H9 (cell line): ENCODE measurements around the gene TRIM59. TPM values are rescaled to one million over a fixed set of nuclear protein-coding genes. Genes with fewer than 3 reads are reported as not detected.
A peak's percentile ranks its signal among the peaks of the same experiment; 100 is the strongest.

Source experiments
- DNase-seq: peaks from one replicate; pipeline ENCODE4 v3.0.0-alpha.2; 2017
- H2AFZ ChIP-seq: one replicate; pipeline ENCODE4 v1.6.1; 2013; ENCODE audit warnings: mild to moderate bottlenecking, low read length, control low read depth, moderate library complexity
- H2AK5ac ChIP-seq: 2 replicates; pipeline ENCODE4 v1.6.1; 2013; ENCODE audit warnings: low read length, control low read depth, mixed read lengths; ENCODE audit not compliant: insufficient read length
- H2BK120ac ChIP-seq: one replicate; pipeline ENCODE4 v1.6.1; 2013; ENCODE audit warnings: low read depth, mild to moderate bottlenecking, low read length, control low read depth, inconsistent platforms; ENCODE audit not compliant: poor library complexity, severe bottlenecking
- H2BK12ac ChIP-seq: 2 replicates; pipeline ENCODE4 v1.6.1; 2013; ENCODE audit warnings: low read length, control low read depth, mixed read lengths, low read depth; ENCODE audit not compliant: insufficient read length
- H2BK15ac ChIP-seq: 2 replicates; pipeline ENCODE4 v1.6.1; 2013; ENCODE audit warnings: low read depth, low read length, control low read depth
- H2BK20ac ChIP-seq: one replicate; pipeline ENCODE4 v1.6.1; 2013; ENCODE audit warnings: low read depth, mild to moderate bottlenecking, low read length, control low read depth, inconsistent platforms; ENCODE audit not compliant: poor library complexity, severe bottlenecking
- H2BK5ac ChIP-seq: 2 replicates; pipeline ENCODE4 v1.6.1; 2013; ENCODE audit warnings: low read length, control low read depth, mixed read lengths; ENCODE audit not compliant: insufficient read length
- H3K14ac ChIP-seq: 2 replicates; pipeline ENCODE4 v1.6.1; 2013; ENCODE audit warnings: low read length, control low read depth; ENCODE audit not compliant: insufficient read depth
- H3K18ac ChIP-seq: 2 replicates; pipeline ENCODE4 v1.6.1; 2013; ENCODE audit warnings: low read depth, mild to moderate bottlenecking, mixed read lengths, low read length, control low read depth; ENCODE audit not compliant: insufficient read length
- H3K23ac ChIP-seq: 2 replicates; pipeline ENCODE4 v1.6.1; 2013; ENCODE audit warnings: low read length, control low read depth, mixed read lengths, low read depth; ENCODE audit not compliant: insufficient read length
- H3K23me2 ChIP-seq: 2 replicates; pipeline ENCODE4 v1.6.1; 2013; ENCODE audit warnings: low read depth, mild to moderate bottlenecking, mixed read lengths, low read length, control low read depth; ENCODE audit not compliant: insufficient read length, poor library complexity, severe bottlenecking
- H3K27ac ChIP-seq: 2 replicates; pipeline ENCODE4 v1.5.1; 2013; ENCODE audit warnings: low read length, control low read depth, mixed read lengths, low read depth; ENCODE audit not compliant: insufficient read length
- H3K27me3 ChIP-seq: 2 replicates; pipeline ENCODE4 v1.6.1; 2013; ENCODE audit warnings: low read length, control low read depth, inconsistent platforms; ENCODE audit not compliant: insufficient read depth
- H3K4ac ChIP-seq: 2 replicates; pipeline ENCODE4 v1.6.1; 2013; ENCODE audit warnings: low read depth, mild to moderate bottlenecking, control low read depth, inconsistent platforms, low read length, moderate library complexity
- H3K4me1 ChIP-seq: 2 replicates; pipeline ENCODE4 v1.6.1; 2013; ENCODE audit warnings: low read length, control low read depth, inconsistent platforms; ENCODE audit not compliant: insufficient read depth
- H3K4me2 ChIP-seq: 2 replicates; pipeline ENCODE4 v1.6.1; 2013; ENCODE audit warnings: low read length, control low read depth, mixed read lengths; ENCODE audit not compliant: insufficient read length, insufficient read depth
- H3K56ac ChIP-seq: 2 replicates; pipeline ENCODE4 v1.6.1; 2013; ENCODE audit warnings: low read depth, mild to moderate bottlenecking, mixed read lengths, low read length, control low read depth; ENCODE audit not compliant: insufficient read length
- H3K79me1 ChIP-seq: 2 replicates; pipeline ENCODE4 v1.6.1; 2013; ENCODE audit warnings: low read depth, mild to moderate bottlenecking, moderate library complexity, low read length, control low read depth, inconsistent platforms; ENCODE audit not compliant: insufficient read depth, poor library complexity, severe bottlenecking
- H3K79me2 ChIP-seq: 2 replicates; pipeline ENCODE4 v1.6.1; 2013; ENCODE audit warnings: low read length, control low read depth, inconsistent platforms; ENCODE audit not compliant: insufficient read depth
- H3K9ac ChIP-seq: 2 replicates; pipeline ENCODE4 v1.6.1; 2013; ENCODE audit warnings: low read length, control low read depth, mixed read lengths; ENCODE audit not compliant: insufficient read length; ENCODE audit errors: extremely low read depth
- H3K9me3 ChIP-seq: one replicate; pipeline ENCODE4 v1.6.1; 2013; ENCODE audit warnings: low read depth, low read length, inconsistent platforms; ENCODE audit not compliant: control insufficient read depth
- H3T11ph ChIP-seq: one replicate; pipeline ENCODE4 v1.6.1; 2013; ENCODE audit warnings: mild to moderate bottlenecking, low read length, control low read depth, inconsistent platforms
- H4K20me1 ChIP-seq: one replicate; pipeline ENCODE4 v1.6.1; 2013; ENCODE audit not compliant: control insufficient read depth, insufficient read length, insufficient read depth
- H4K5ac ChIP-seq: 2 replicates; pipeline ENCODE4 v1.6.1; 2013; ENCODE audit warnings: low read depth, mild to moderate bottlenecking, mixed read lengths, low read length, control low read depth; ENCODE audit not compliant: insufficient read length
- H4K8ac ChIP-seq: replicated peaks from 2 replicates; pipeline ENCODE4 v1.6.1; 2013; ENCODE audit warnings: low read length, control low read depth, mixed read lengths, low read depth; ENCODE audit not compliant: insufficient read length
- H4K91ac ChIP-seq: 2 replicates; pipeline ENCODE4 v1.6.1; 2013; ENCODE audit warnings: low read depth, mild to moderate bottlenecking, moderate library complexity, mixed read lengths, low read length, control low read depth; ENCODE audit not compliant: insufficient read length
- H3K27ac Mint-ChIP-seq, 3 experiments: 2 replicates in 2 of 3; 3 replicates in 1 of 3; pipeline ENCODE4 v1.8.0; 2020 to 2021; ENCODE audit warnings: mixed read lengths in 3 of 3, mild to moderate bottlenecking in 1 of 3, moderate library complexity in 1 of 3
- H3K27me3 Mint-ChIP-seq: 2 replicates; pipeline ENCODE4 v1.8.0; 2021; ENCODE audit warnings: low read depth, mild to moderate bottlenecking, moderate library complexity, mixed read lengths
- H3K36me3 Mint-ChIP-seq, 3 experiments: 2 replicates in 2 of 3; 3 replicates in 1 of 3; pipeline ENCODE4 v1.8.0; 2020 to 2021; ENCODE audit warnings: low read depth in 3 of 3, mixed read lengths in 3 of 3; ENCODE audit not compliant: insufficient read depth in 1 of 3
- H3K4me1 Mint-ChIP-seq, 2 experiments: 2 replicates each; pipeline ENCODE4 v1.8.0; 2020; ENCODE audit warnings: mixed read lengths in 2 of 2
- H3K4me3 Mint-ChIP-seq, 2 experiments: 2 replicates in 1 of 2; 3 replicates in 1 of 2; pipeline ENCODE4 v1.8.0; 2020 to 2021; ENCODE audit warnings: mild to moderate bottlenecking in 2 of 2, mixed read lengths in 2 of 2, moderate library complexity in 1 of 2
- H3K9me3 Mint-ChIP-seq, 2 experiments: 2 replicates in 1 of 2; 3 replicates in 1 of 2; pipeline ENCODE4 v1.8.0; 2020; ENCODE audit warnings: mild to moderate bottlenecking in 2 of 2, mixed read lengths in 2 of 2, moderate library complexity in 1 of 2
- CTCF ChIP-seq: fragments of 200-600 bp; sonication (generic); conservative IDR thresholded peaks from 3 replicates; pipeline ENCODE4 v1.8.0; 2021; ENCODE audit warnings: antibody characterized with exemption, mild to moderate bottlenecking
- WGBS: extraction: QIAGEN DNeasy Blood & Tissue Kit; methylation state at CpG from one replicate; pipeline ENCODE4 v1.1.7; 2013; ENCODE audit warnings: missing lambda C conversion rate, low lambda C conversion rate, mixed read lengths; ENCODE audit not compliant: insufficient read length; ENCODE audit errors: extremely low coverage; 5-methylcytosine and 5-hydroxymethylcytosine counted together
- total RNA-seq: library from RNA; stranded (reverse); gene quantifications from 2 replicates; pipeline ENCODE4 v1.2.1, GENCODE V29; 2021

TRIM59 gene
- total RNA-seq, 1 experiment from 2014 or later = 47.6 TPM

- Histone ChIP-seq H2BK15ac (no peak overlapping the region), H4K91ac (no peak overlapping the region), H4K20me1 (no peaks in the 10 kb centered on the region), H2BK120ac (no peak overlapping the region), H2BK5ac (no peak overlapping the region), H3K23ac (no peak overlapping the region), H3K4me1 (no peaks in the 10 kb centered on the region), H2BK12ac (no peak overlapping the region), H3T11ph (no peak overlapping the region), H3K14ac (no peak overlapping the region), H3K79me2 (no peaks in the 10 kb centered on the region), H3K4ac (no peak overlapping the region), H3K18ac (no peak overlapping the region), H4K5ac (no peak overlapping the region), H4K8ac (no peak overlapping the region), H3K9me3 (no peaks in the 10 kb centered on the region), H3K56ac (no peak overlapping the region), H2BK20ac (no peak overlapping the region), H2AFZ (no peak overlapping the region), H3K79me1 (no peaks in the 10 kb centered on the region), H2AK5ac (no peak overlapping the region), H3K23me2 (no peaks in the 10 kb centered on the region), H3K27me3 (no peaks in the 10 kb centered on the region), H3K4me2 (no peak overlapping the region), H3K9ac (no peak overlapping the region), H3K27ac (no peak overlapping the region)
- H3K4me1 Mint-ChIP-seq = peaks cover 2 to 8% of the 10 kb centered on the region in 2 experiments; a peak in 1 of 4 replicates
- no peak for DNase-seq
- H3K27ac Mint-ChIP-seq = no peak overlapping the region
- no CpG with 5 or more reads among the region's 2 CpGs for WGBS
- no peaks in the 10 kb centered on the region for H3K36me3 Mint-ChIP-seq
- H3K9me3 Mint-ChIP-seq = no peaks in the 10 kb centered on the region
- H3K27me3 Mint-ChIP-seq = no peaks in the 10 kb centered on the region
- no peak overlapping the region for H3K4me3 Mint-ChIP-seq
- peak; percentile 84 for TF ChIP-seq CTCF
Measured at GRCh38 chr3:160486459-160486869, 36.9 kb upstream of the TRIM59 start.
